Ovary (tissue), 3 donors: ENCODE data around the gene SORCS2.

Experiments
- CTCF ChIP-seq, 3 donors: fragments of 450-650 bp in 2 of 3; fragments of 200-600 bp in 1 of 3; IDR thresholded peaks; one replicate each; pipeline versions ENCODE4 v1.5.1 to v1.8.0; 2016 to 2022; ENCODE audit warnings: antibody characterized with exemption in 3 of 3, mild to moderate bottlenecking in 1 of 3
- EP300 ChIP-seq: sonication (generic); formaldehyde crosslinking; IDR thresholded peaks from one replicate; pipeline ENCODE4 v1.6.1; 2017; ENCODE audit warnings: antibody characterized with exemption
- POLR2A ChIP-seq: fragments of 450-650 bp; IDR thresholded peaks from one replicate; pipeline ENCODE4 v1.6.1; 2017; ENCODE audit warnings: antibody characterized with exemption, mild to moderate bottlenecking, moderate library complexity
- donor health status: DM: no; HTN: no; CAD: no.

GRCh38 chr4:7705062-7705461 lies 512.7 kb downstream of the SORCS2 start:
- TF ChIP-seq CTCF (IDR thresholded peaks at IDR 0.05) (no peak), EP300 (no peak), POLR2A (no peak)
